Activated CD8-positive, alpha-beta memory T cell treated with anti-CD3 and anti-CD28 coated beads, Interleukin-2, amount 50 U/mL, for 4 hours (primary cell): ENCODE results near the gene MATR3.
A peak's percentile ranks its signal among the peaks of the same experiment; 100 is the strongest.
"Not testable (repeated sequence)": the region's sequence is repeated elsewhere in the genome, so short reads cannot be mapped to it uniquely, and the experiment has no call there.

Experiments
- DNase-seq: peaks from one replicate; pipeline ENCODE4 v3.0.0-alpha.2; 2020

Gene MATR3

GRCh38 chr5:139297439-139298133, 4.0 kb downstream of the MATR3 start:
- DNase-seq: no peak

GRCh38 chr5:139298242-139298641, 4.7 kb downstream of the MATR3 start:
- no peak for DNase-seq

GRCh38 chr5:139299486-139299885, 5.9 kb downstream of the MATR3 start:
- DNase-seq: no peak

GRCh38 chr5:139301808-139302499, 8.4 kb downstream of the MATR3 start:
- DNase-seq: no peak

- DNase-seq: no peak
These were observed 11.1 kb downstream of the MATR3 start for GRCh38 chr5:139304391-139305324.

GRCh38 chr5:139306197-139306596, 12.7 kb downstream of the MATR3 start:
- DNase-seq: no peak

GRCh38 chr5:139306628-139307379, 13.3 kb downstream of the MATR3 start:
- DNase-seq: no peak

- no peak for DNase-seq
These were observed 15.3 kb downstream of the MATR3 start for GRCh38 chr5:139308797-139309196.

GRCh38 chr5:139310715-139311186, 17.2 kb downstream of the MATR3 start:
- DNase-seq: not testable (repeated sequence)

GRCh38 chr5:139312075-139312474, 18.5 kb downstream of the MATR3 start:
- DNase-seq: no peak

GRCh38 chr5:139314276-139314675, 20.7 kb downstream of the MATR3 start:
- DNase-seq: no peak

GRCh38 chr5:139315056-139315615, 21.6 kb downstream of the MATR3 start:
- DNase-seq: no peak

- DNase-seq: no peak
These were observed 42.3 kb downstream of the MATR3 start for GRCh38 chr5:139335811-139336210.

- DNase-seq: no peak
These were observed 46.5 kb downstream of the MATR3 start for GRCh38 chr5:139340051-139340450.

- DNase-seq: no peak
These were observed 47.7 kb downstream of the MATR3 start for GRCh38 chr5:139341187-139341688.

- peak; percentile 98 for DNase-seq
These were observed 48.3 kb downstream of the MATR3 start, which contains the start of gene PAIP2 for GRCh38 chr5:139341689-139342422. Gene PAIP2 (plus strand): TSS chr5:139341854. CDS start chr5:139363785, 21,931 bp downstream.

GRCh38 chr5:139342423-139342723, 48.8 kb downstream of the MATR3 start:
- peak; percentile 78 for DNase-seq

- no peak for DNase-seq
These were observed 49.9 kb downstream of the MATR3 start for GRCh38 chr5:139343476-139343875.

GRCh38 chr5:139344177-139344576, 50.6 kb downstream of the MATR3 start:
- no peak for DNase-seq

- DNase-seq: not testable (repeated sequence)
These were observed 51.9 kb downstream of the MATR3 start for GRCh38 chr5:139345442-139345841.

GRCh38 chr5:139347863-139348262, 54.3 kb downstream of the MATR3 start:
- not testable (repeated sequence) for DNase-seq
